ENCODE measurements around the gene RNF151.

RNF151 gene

GRCh38 chr16:1993731-1994131, 27.1 kb downstream of the RNF151 start:
- Histone ChIP-seq H3K27me3 (ENCODE audit: insufficient read depth, low read length, poor library complexity) (peaks cover 3% of the 10 kb centered on the region), H2BK120ac (ENCODE audit: low read depth, low read length) (no peak overlapping the region), H3K79me2 (ENCODE audit: control insufficient read depth, insufficient read depth, low read length) (no peaks in the 10 kb centered on the region), H3K4me1 (ENCODE audit: control insufficient read depth, low read depth, low read length) (no peaks in the 10 kb centered on the region), H3K18ac (ENCODE audit: low read length) (no peak overlapping the region), H3K79me1 (ENCODE audit: low read length) (no peaks in the 10 kb centered on the region), H3K56ac (ENCODE audit: low read length) (no peak overlapping the region), H3K4ac (ENCODE audit: low read depth, low read length) (no peak overlapping the region), H2BK5ac (ENCODE audit: low read length) (no peak overlapping the region), H3K23ac (ENCODE audit: low read length) (no peak overlapping the region), H3K4me3 (ENCODE audit: low read length) (no peak overlapping the region), H2AK5ac (ENCODE audit: low read length) (no peak overlapping the region), H3K27ac (ENCODE audit: low read depth, low read length) (no peak overlapping the region), H4K8ac (ENCODE audit: low read depth, low read length) (no peak overlapping the region), H3K4me2 (ENCODE audit: low read length) (no peak overlapping the region), H3K9ac (ENCODE audit: low read length) (no peak overlapping the region), H4K5ac (ENCODE audit: low read length) (no peak overlapping the region), H3K36me3 (ENCODE audit: control insufficient read depth, insufficient read depth, low read length) (no peaks in the 10 kb centered on the region), H2BK15ac (replicated peaks; ENCODE audit: low read depth) (no peak overlapping the region)
- no peak for DNase-seq
- no CpG with 5 or more reads among the region's 2 CpGs for WGBS (ENCODE audit: extremely low coverage, insufficient coverage, low lambda C conversion rate)

- H3K36me3 ChIP-seq (ENCODE audit: control insufficient read depth, insufficient read depth, low read length), result peaks cover 19% of the 10 kb centered on the region
- H3K4me1 ChIP-seq (ENCODE audit: control insufficient read depth, low read depth, low read length), result no peaks in the 10 kb centered on the region
- no peaks in the 10 kb centered on the region for H3K27me3 ChIP-seq (ENCODE audit: insufficient read depth, low read length, poor library complexity)
- H3K56ac ChIP-seq (ENCODE audit: low read length), result no peak overlapping the region
- H2BK5ac ChIP-seq (ENCODE audit: low read length), result no peak overlapping the region
- H2BK120ac ChIP-seq (ENCODE audit: low read depth, low read length), result no peak overlapping the region
- DNase-seq, result no peak
- H3K9ac ChIP-seq (ENCODE audit: low read length), result no peak overlapping the region
- WGBS (ENCODE audit: extremely low coverage, insufficient coverage, low lambda C conversion rate), result no CpG with 5 or more reads among the region's 26 CpGs
- H2AK5ac ChIP-seq (ENCODE audit: low read length), result no peak overlapping the region
- H3K79me2 ChIP-seq (ENCODE audit: control insufficient read depth, insufficient read depth, low read length), result no peaks in the 10 kb centered on the region
- H4K5ac ChIP-seq (ENCODE audit: low read length), result no peak overlapping the region
- H3K18ac ChIP-seq (ENCODE audit: low read length), result no peak overlapping the region
- no peak overlapping the region for H3K23ac ChIP-seq (ENCODE audit: low read length)
- H3K27ac ChIP-seq (ENCODE audit: low read depth, low read length), result no peak overlapping the region
- H3K79me1 ChIP-seq (ENCODE audit: low read length), result no peaks in the 10 kb centered on the region
- H2BK15ac ChIP-seq (replicated peaks; ENCODE audit: low read depth), result no peak overlapping the region
- no peak overlapping the region for H3K4me2 ChIP-seq (ENCODE audit: low read length)
- no peak overlapping the region for H4K8ac ChIP-seq (ENCODE audit: low read depth, low read length)
- H3K4ac ChIP-seq (ENCODE audit: low read depth, low read length), result no peak overlapping the region
- H3K4me3 ChIP-seq (ENCODE audit: low read length), result no peak overlapping the region
Observed at GRCh38 chr16:1997494-1998359, 31.1 kb downstream of the RNF151 start.

GRCh38 chr16:1998360-1998835, 31.7 kb downstream of the RNF151 start:
- Histone ChIP-seq H3K27me3 (ENCODE audit: insufficient read depth, low read length, poor library complexity) (no peaks in the 10 kb centered on the region), H4K5ac (ENCODE audit: low read length) (no peak overlapping the region), H3K36me3 (ENCODE audit: control insufficient read depth, insufficient read depth, low read length) (peaks cover 19% of the 10 kb centered on the region), H3K79me1 (ENCODE audit: low read length) (peaks cover 1% of the 10 kb centered on the region), H3K9ac (ENCODE audit: low read length) (no peak overlapping the region), H3K4me2 (ENCODE audit: low read length) (no peak overlapping the region), H3K4me3 (ENCODE audit: low read length) (no peak overlapping the region), H3K23ac (ENCODE audit: low read length) (no peak overlapping the region), H3K79me2 (ENCODE audit: control insufficient read depth, insufficient read depth, low read length) (peaks cover 1% of the 10 kb centered on the region), H3K27ac (ENCODE audit: low read depth, low read length) (no peak overlapping the region), H2BK120ac (ENCODE audit: low read depth, low read length) (no peak overlapping the region), H4K8ac (ENCODE audit: low read depth, low read length) (no peak overlapping the region), H2BK5ac (ENCODE audit: low read length) (no peak overlapping the region), H3K4ac (ENCODE audit: low read depth, low read length) (no peak overlapping the region), H3K4me1 (ENCODE audit: control insufficient read depth, low read depth, low read length) (no peaks in the 10 kb centered on the region), H2AK5ac (ENCODE audit: low read length) (no peak overlapping the region), H2BK15ac (replicated peaks; ENCODE audit: low read depth) (no peak overlapping the region), H3K18ac (ENCODE audit: low read length) (no peak overlapping the region), H3K56ac (ENCODE audit: low read length) (no peak overlapping the region)
- WGBS (ENCODE audit: extremely low coverage, insufficient coverage, low lambda C conversion rate), result no CpG with 5 or more reads among the region's 27 CpGs
- no peak for DNase-seq

- Histone ChIP-seq H3K27ac (ENCODE audit: low read depth, low read length) (no peak overlapping the region), H3K4me1 (ENCODE audit: control insufficient read depth, low read depth, low read length) (peaks cover 1% of the 10 kb centered on the region), H4K8ac (ENCODE audit: low read depth, low read length) (no peak overlapping the region), H3K9ac (ENCODE audit: low read length) (no peak overlapping the region), H2BK5ac (ENCODE audit: low read length) (no peak overlapping the region), H3K23ac (ENCODE audit: low read length) (no peak overlapping the region), H3K36me3 (ENCODE audit: control insufficient read depth, insufficient read depth, low read length) (peaks cover 19% of the 10 kb centered on the region), H3K27me3 (ENCODE audit: insufficient read depth, low read length, poor library complexity) (no peaks in the 10 kb centered on the region), H3K4me2 (ENCODE audit: low read length) (no peak overlapping the region), H3K56ac (ENCODE audit: low read length) (no peak overlapping the region), H3K4ac (ENCODE audit: low read depth, low read length) (no peak overlapping the region), H2AK5ac (ENCODE audit: low read length) (no peak overlapping the region), H4K5ac (ENCODE audit: low read length) (no peak overlapping the region), H3K4me3 (ENCODE audit: low read length) (no peak overlapping the region), H3K18ac (ENCODE audit: low read length) (no peak overlapping the region), H2BK120ac (ENCODE audit: low read depth, low read length) (no peak overlapping the region), H3K79me2 (ENCODE audit: control insufficient read depth, insufficient read depth, low read length) (peaks cover 4% of the 10 kb centered on the region), H2BK15ac (replicated peaks; ENCODE audit: low read depth) (no peak overlapping the region), H3K79me1 (ENCODE audit: low read length) (peaks cover 4% of the 10 kb centered on the region)
- WGBS (ENCODE audit: extremely low coverage, insufficient coverage, low lambda C conversion rate), result no CpG with 5 or more reads among the region's 39 CpGs
- no peak for DNase-seq
Observed at GRCh38 chr16:1998852-1999801, 32.5 kb downstream of the RNF151 start.

- Histone ChIP-seq H2BK5ac (ENCODE audit: low read length) (no peak overlapping the region), H3K27me3 (ENCODE audit: insufficient read depth, low read length, poor library complexity) (no peaks in the 10 kb centered on the region), H3K18ac (ENCODE audit: low read length) (no peak overlapping the region), H3K79me1 (ENCODE audit: low read length) (peaks cover 6% of the 10 kb centered on the region), H3K56ac (ENCODE audit: low read length) (no peak overlapping the region), H4K5ac (ENCODE audit: low read length) (no peak overlapping the region), H3K36me3 (ENCODE audit: control insufficient read depth, insufficient read depth, low read length) (peaks cover 19% of the 10 kb centered on the region), H2BK120ac (ENCODE audit: low read depth, low read length) (no peak overlapping the region), H3K27ac (ENCODE audit: low read depth, low read length) (no peak overlapping the region), H4K8ac (ENCODE audit: low read depth, low read length) (no peak overlapping the region), H3K9ac (ENCODE audit: low read length) (no peak overlapping the region), H3K4me1 (ENCODE audit: control insufficient read depth, low read depth, low read length) (peaks cover 3% of the 10 kb centered on the region), H3K79me2 (ENCODE audit: control insufficient read depth, insufficient read depth, low read length) (peaks cover 4% of the 10 kb centered on the region), H3K4me3 (ENCODE audit: low read length) (no peak overlapping the region), H3K4me2 (ENCODE audit: low read length) (no peak overlapping the region), H3K23ac (ENCODE audit: low read length) (no peak overlapping the region), H2AK5ac (ENCODE audit: low read length) (no peak overlapping the region), H2BK15ac (replicated peaks; ENCODE audit: low read depth) (no peak overlapping the region), H3K4ac (ENCODE audit: low read depth, low read length) (no peak overlapping the region)
- no CpG with 5 or more reads among the region's 28 CpGs for WGBS (ENCODE audit: extremely low coverage, insufficient coverage, low lambda C conversion rate)
- no peak for DNase-seq
Observed at GRCh38 chr16:1999866-2000514, 33.3 kb downstream of the RNF151 start.
